ENCODE data around the gene AKR1C1.
"Not testable (repeated sequence)": the region's sequence is repeated elsewhere in the genome, so short reads cannot be mapped to it uniquely, and the experiment has no call there.

AKR1C1 gene

GRCh38 chr10:4962876-4963814 lies at the start of gene AKR1C1:
Gene AKR1C1 (plus strand): TSS chr10:4963415. CDS start chr10:4963445, 30 bp downstream.
- DNase-seq (ENCODE audit: low read depth), result peak; percentile 42

DNA sequence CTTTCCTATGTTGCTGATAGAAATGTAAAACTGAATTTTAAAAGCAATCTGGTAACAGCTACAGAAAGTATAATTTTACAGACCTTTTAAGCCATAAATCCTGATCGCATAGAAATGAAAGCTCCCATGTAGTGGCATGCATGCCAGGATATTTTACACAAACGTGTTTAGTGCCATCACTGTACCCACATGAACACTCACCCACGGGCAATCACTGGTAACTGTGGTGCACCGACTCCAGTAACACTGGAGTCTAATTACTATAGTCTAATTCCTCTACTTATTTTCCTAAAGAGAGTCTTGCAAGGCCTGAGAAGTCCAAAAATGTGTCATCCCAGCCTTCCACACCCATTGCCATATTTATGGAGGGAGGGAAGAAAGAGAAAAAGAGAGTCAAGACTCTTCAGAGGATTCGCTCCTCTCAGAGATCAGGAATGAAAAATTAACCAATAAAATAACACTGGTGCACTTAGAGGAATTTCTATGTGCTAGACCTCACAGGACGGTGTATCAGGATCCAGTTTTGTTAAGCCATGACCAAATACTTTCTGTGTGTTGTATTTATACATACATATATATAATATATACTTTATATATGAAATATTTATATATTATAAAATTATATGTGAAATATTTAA lies 48.9 kb upstream of the AKR1C1 start:
- DNase-seq (ENCODE audit: low read depth), result no peak

- DNase-seq (ENCODE audit: low read depth), result no peak
Observed at GRCh38 chr10:4916086-4916716, 47.0 kb upstream of the AKR1C1 start.

DNA sequence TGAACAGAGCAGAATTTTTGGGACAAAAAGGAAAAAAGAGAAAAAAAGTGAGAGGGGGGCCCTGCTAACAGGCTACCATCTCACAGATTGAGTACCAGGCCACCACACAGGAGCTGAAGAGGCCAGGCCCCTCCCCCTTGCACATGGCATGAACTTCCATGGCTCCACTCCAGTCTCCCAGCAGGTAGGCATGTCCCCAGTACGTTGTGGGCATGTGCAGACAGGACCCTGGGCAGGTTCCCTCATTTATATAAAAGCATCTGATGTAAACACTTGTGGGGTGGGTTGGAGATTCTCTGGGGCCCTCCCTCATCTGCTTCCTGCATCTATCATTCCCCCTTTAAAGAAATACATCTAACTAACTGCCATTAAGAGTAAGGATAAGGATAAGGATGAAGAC lies 45.0 kb upstream of the AKR1C1 start:
- no peak for DNase-seq (ENCODE audit: low read depth)

- DNase-seq (ENCODE audit: low read depth), result not testable (repeated sequence)
Observed at GRCh38 chr10:4924482-4924881, 38.7 kb upstream of the AKR1C1 start.

GRCh38 chr10:4926400-4926799 lies 36.8 kb upstream of the AKR1C1 start:
- no peak for DNase-seq (ENCODE audit: low read depth)

- no peak for DNase-seq (ENCODE audit: low read depth)
Observed at GRCh38 chr10:4931587-4931986, 31.6 kb upstream of the AKR1C1 start.

- DNase-seq (ENCODE audit: low read depth), result no peak
Observed at GRCh38 chr10:4934391-4934987, 28.7 kb upstream of the AKR1C1 start.

GRCh38 chr10:4937346-4937745 lies 25.9 kb upstream of the AKR1C1 start:
- no peak for DNase-seq (ENCODE audit: low read depth)

- peak; percentile 46 for DNase-seq (ENCODE audit: low read depth)
Observed at GRCh38 chr10:4939224-4940072, 23.8 kb upstream of the AKR1C1 start.

DNA sequence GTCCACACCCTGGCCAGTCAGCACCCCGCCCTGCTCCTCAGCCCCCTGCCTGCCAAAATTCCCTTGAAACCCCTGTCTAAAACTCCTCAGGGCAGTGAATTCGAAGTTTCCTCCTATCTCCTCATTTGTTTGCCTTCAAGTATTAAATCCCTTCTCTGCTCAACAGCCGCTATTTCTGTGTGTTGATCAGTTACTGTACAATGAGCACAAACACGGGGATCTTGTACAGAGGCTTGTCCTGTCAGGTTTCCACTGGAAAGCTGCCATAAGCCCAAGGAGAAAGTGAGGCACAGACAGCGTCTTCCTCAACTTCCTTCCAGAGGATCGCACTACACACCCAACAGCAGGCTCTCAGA lies 23.2 kb upstream of the AKR1C1 start:
- DNase-seq (ENCODE audit: low read depth), result not testable (repeated sequence)

- DNase-seq (ENCODE audit: low read depth), result not testable (repeated sequence)
Observed at GRCh38 chr10:4940909-4941308, 22.3 kb upstream of the AKR1C1 start.

DNA sequence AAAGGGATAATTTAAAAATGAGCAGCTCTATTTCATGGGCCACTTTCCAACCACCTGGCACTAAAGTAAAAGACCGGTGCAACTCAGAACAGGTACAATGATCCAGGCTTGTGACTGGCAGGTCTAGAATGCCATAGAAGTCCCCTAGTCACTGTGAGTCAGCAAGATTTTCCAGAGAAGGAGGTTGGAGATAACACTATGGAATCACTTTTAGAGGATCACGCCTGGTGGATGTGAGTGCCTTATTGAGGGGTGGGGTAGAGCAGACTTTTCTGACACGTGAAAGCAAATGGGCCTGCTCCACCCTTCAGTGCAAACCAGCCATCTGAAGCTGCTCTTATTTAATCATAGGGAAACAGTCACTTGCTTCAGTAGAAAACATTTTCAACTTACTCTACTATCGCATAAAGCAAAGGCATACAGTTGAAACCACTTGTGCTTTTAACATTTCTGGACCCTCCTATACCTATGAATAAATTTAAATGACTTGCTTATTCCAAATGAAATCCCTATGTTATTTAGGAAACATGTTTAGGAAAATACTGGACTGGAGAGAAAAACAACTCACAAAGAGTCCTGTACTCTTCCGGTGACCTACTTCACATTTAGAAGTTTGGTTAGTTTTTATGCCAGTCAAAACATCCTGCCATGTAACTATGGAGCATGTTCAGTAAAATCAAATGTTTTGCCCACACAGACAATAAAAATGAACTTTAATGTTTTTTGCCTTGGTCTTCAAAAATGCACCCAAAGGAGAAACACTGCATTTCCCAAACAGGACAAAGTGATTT lies 21.5 kb upstream of the AKR1C1 start:
- peak; percentile 15 for DNase-seq (ENCODE audit: low read depth)

- DNase-seq (ENCODE audit: low read depth), result peak; percentile 64
Observed at GRCh38 chr10:4942931-4943330, 20.3 kb upstream of the AKR1C1 start.

DNA sequence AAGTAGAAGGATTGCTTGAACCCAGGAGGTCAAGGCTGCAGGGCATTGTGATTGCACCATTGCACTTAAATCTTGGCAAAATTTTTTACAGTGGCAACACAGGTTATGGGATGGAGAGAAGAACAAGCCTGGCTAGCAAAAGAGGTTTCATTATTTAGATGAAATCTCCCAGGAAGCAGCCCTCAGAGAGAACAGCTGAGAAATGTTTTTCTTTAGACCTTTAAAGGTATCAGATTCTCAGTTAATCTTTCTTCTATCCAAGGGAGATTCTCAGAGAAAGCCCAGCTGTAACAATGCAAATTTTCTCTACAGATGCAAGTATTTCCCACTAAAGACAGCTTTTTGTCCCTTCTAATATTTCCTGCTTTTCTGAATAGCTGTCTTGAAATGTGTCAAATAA lies 19.8 kb upstream of the AKR1C1 start:
- DNase-seq (ENCODE audit: low read depth), result not testable (repeated sequence)

- DNase-seq (ENCODE audit: low read depth), result no peak
Observed at GRCh38 chr10:4943821-4944220, 19.4 kb upstream of the AKR1C1 start.

DNA sequence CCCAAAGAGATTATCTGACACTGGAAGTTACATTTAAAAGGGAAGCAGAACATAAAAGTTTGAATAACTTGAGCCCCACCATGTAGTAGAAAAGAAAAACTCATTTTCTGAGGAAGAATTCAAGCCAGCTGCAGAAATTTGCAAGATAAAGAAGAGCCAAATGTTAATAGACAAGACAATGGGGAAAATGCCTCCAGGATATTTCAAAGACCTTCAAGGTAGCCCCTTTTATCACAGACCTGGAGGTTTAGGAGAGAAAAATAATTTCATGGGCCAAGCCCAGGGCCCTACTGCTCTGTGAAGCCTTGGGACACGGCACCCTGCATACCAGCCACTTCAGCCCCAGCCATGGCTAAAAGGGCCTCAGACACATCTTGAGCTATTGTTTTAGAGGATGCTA lies 18.4 kb upstream of the AKR1C1 start:
- DNase-seq (ENCODE audit: low read depth), result no peak

DNA sequence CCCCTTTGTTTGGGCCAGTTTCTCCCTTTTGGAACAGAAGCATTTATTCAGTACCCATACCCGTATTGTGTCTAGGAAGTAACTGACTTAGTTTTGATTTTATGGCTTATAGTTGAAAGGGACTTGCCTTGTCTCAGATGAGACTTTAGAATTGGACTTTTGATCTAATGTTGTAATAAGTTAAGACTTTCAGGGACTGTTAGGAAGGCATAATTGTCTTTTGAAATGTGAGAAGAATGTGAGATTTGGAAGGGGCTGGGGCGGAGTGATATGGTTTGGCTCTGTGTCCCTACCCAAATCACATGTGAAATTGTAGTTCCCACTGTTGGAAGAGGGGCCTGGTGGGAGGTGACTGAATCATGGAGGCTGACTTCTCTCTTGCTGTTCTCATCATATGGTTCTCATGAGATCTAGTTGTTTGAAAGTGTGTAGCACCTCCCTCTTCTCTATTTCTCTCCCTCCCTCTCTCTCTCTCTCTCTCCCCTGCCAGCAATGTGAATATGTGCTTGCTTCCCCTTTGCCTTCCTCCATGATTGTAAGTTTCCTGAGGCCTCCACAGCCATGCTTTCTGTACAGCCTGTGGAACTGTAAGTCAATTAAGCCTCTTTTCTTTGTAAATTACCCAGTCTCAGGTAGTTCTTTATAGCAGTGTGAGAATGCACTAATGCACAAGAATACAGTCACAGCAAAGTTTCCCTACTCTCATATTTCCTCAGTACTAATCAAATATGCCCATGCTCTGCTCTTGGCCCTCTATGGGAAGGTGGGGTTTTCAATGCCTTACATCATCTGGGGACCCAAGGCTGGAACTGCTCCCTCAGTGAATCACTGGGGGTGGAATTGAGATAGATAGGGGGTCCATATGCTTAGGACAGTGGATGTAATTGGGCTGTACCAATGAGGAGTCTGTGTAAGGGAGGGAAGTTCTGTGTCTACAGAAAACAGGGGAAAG lies 17.2 kb upstream of the AKR1C1 start:
- no peak for DNase-seq (ENCODE audit: low read depth)

DNA sequence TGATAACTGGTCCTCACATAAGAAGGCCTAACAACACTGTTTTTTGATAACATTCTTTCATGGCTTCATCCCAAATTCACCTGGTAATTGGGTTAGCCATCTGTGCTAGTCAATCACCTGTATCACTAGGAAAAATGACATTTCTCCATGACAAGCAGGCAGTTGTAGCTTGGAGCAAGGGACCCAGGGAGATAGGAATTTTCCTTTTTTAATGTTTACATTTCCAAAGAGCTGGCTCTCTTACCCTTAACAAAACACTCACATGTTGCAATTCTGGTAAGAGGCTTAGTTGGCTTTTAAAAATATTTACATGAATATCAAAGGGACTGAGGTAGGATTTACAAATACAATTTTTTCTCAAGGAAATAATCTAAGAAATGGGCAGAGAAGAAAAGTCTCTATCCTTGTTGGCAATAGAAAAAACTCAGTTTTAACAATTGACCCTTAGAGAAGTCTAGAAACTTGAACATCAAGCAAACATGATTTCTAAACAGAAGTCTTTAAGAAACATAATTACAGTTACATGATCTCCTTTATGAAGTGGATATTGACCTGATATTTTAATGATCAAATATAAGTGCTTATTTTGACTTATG lies 16.1 kb upstream of the AKR1C1 start:
- peak; percentile 4 for DNase-seq (ENCODE audit: low read depth)
